ENCODE measurements around the gene FREM3. TPM values are rescaled to one million over a fixed set of nuclear protein-coding genes. Genes with fewer than 3 reads are reported as not detected.
"Not testable (repeated sequence)": the region's sequence is repeated elsewhere in the genome, so short reads cannot be mapped to it uniquely, and the experiment has no call there.

FREM3 gene
- total RNA-seq, 1 experiment from 2014 or later, result not detected

- no peak overlapping the region for H3K4me3 ChIP-seq (ENCODE audit: insufficient read depth, low read depth, low read length)
Measured at GRCh38 chr4:143701365-143701764, 890 bp upstream of the FREM3 start.

GRCh38 chr4:143700046-143700415, 444 bp downstream of the FREM3 start:
- peak; percentile 56 for DNase-seq
- Histone ChIP-seq H3K27me3 (ENCODE audit: control insufficient read depth, insufficient read depth, low read length) (peaks cover 45% of the 10 kb centered on the region), H3K4me3 (ENCODE audit: insufficient read depth, low read depth, low read length) (peak overlapping the region; percentile 49), H3K36me3 (replicated peaks; ENCODE audit: control insufficient read depth, insufficient read depth, low read length) (no peaks in the 10 kb centered on the region)

More at GRCh38 chr4:143701365-143701764, 890 bp upstream of the FREM3 start:
- Histone ChIP-seq H3K36me3 (replicated peaks; ENCODE audit: control insufficient read depth, insufficient read depth, low read length) (no peaks in the 10 kb centered on the region), H3K27me3 (ENCODE audit: control insufficient read depth, insufficient read depth, low read length) (peaks cover 45% of the 10 kb centered on the region)
- no peak for DNase-seq

GRCh38 chr4:143699331-143700045, 987 bp downstream of the FREM3 start:
- DNase-seq, result peak; percentile 44
- Histone ChIP-seq H3K4me3 (ENCODE audit: insufficient read depth, low read depth, low read length) (peak overlapping the region; percentile 49), H3K36me3 (replicated peaks; ENCODE audit: control insufficient read depth, insufficient read depth, low read length) (no peaks in the 10 kb centered on the region), H3K27me3 (ENCODE audit: control insufficient read depth, insufficient read depth, low read length) (peaks cover 45% of the 10 kb centered on the region)

DNA sequence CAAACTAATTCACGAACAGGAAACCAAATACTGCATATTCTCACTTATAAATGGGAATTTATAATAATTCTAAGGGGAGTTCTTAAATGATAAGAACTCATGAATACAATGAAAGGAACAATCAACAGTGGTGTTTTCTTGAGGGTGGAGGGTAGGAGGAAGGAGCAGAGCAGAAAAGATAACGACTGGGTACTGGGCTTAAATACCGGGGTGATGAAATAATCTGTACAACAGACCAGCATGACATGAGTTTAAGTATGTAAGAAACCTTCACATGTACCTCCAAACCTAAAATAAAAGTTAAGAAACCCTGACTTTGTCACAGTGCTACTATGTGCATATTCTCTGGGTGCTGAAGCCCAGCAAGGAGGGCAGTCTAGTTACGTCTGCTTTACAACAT, 6.6 kb downstream of the FREM3 start:
- Histone ChIP-seq H3K36me3 (replicated peaks; ENCODE audit: control insufficient read depth, insufficient read depth, low read length) (no peaks in the 10 kb centered on the region), H3K4me3 (ENCODE audit: insufficient read depth, low read depth, low read length) (no peak overlapping the region)

DNA sequence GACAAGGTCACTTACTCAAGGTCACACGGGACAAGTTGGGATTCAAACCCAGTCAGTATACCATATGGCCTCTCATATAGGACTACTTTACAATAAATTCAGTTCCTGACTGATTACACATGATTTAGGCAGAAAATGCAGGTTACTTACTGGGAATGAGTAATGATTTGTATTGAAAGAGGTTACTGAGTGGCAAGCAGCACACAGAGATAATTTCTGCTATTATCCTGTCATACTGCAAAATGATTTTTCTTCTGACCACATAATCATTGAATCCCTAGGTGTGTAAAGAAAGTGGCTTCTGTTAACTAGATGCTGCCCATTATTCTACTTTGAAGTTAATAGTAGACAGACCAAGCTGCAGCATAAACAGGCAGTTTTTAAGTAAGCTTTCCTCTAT, 8.2 kb downstream of the FREM3 start:
- no peak overlapping the region for H3K4me3 ChIP-seq (ENCODE audit: insufficient read depth, low read depth, low read length)
- no peak for DNase-seq

More for the DNA sequence above, 6.6 kb downstream of the FREM3 start:
- H3K27me3 ChIP-seq (ENCODE audit: control insufficient read depth, insufficient read depth, low read length), result peaks cover 6% of the 10 kb centered on the region
- DNase-seq, result no peak

DNA sequence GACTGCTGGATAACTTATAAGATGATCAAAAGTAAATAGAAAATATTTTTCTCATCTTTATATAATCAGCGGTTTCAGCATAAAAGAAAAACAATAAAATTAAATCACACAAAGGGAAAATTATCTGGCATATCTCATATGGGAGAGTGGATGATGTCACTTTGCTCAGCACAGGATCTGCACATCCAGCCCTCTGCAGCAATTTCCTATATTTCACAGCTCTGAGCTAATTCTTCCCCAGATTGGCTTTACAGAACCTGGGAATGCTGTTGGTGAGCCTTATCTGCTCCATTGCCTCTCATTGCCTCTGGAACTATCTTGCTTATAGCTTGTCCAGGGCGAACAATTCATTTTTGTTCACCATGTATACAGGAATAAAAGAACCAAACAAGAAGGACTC, 21.0 kb downstream of the FREM3 start:
- no peaks in the 10 kb centered on the region for H3K27me3 ChIP-seq (ENCODE audit: control insufficient read depth, insufficient read depth, low read length)
- no peak for DNase-seq
- H3K36me3 ChIP-seq (replicated peaks; ENCODE audit: control insufficient read depth, insufficient read depth, low read length), result no peaks in the 10 kb centered on the region
- H3K4me3 ChIP-seq (ENCODE audit: insufficient read depth, low read depth, low read length), result no peak overlapping the region

More for the DNA sequence above, 8.2 kb downstream of the FREM3 start:
- Histone ChIP-seq H3K27me3 (ENCODE audit: control insufficient read depth, insufficient read depth, low read length) (no peaks in the 10 kb centered on the region), H3K36me3 (replicated peaks; ENCODE audit: control insufficient read depth, insufficient read depth, low read length) (no peaks in the 10 kb centered on the region)

DNA sequence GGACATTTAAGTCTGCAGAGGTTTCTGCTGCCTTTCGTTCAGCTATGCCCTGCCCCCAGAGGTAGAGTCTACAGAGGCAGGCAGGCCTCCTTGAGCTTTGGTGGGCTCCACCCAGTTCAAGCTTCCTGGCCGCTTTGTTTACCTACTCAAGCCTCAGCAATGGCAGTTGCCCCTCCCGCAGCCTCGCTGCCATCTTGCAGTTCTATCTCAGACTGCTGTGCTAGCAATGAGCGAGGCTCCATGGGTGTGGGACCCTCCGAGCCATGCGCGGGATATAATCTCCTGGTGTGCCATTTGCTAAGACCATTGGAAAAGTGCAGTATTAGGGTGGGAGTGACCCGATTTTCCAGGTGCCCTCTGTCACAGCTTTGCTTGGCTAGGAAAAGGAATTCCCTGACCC, 26.8 kb downstream of the FREM3 start:
- not testable (repeated sequence) for H3K36me3 ChIP-seq (replicated peaks; ENCODE audit: control insufficient read depth, insufficient read depth, low read length); H3K4me3 ChIP-seq (ENCODE audit: insufficient read depth, low read depth, low read length); DNase-seq; H3K27me3 ChIP-seq (ENCODE audit: control insufficient read depth, insufficient read depth, low read length)

- no peak overlapping the region for H3K4me3 ChIP-seq (ENCODE audit: insufficient read depth, low read depth, low read length)
Measured at GRCh38 chr4:143668930-143669552, 31.4 kb downstream of the FREM3 start.

DNA sequence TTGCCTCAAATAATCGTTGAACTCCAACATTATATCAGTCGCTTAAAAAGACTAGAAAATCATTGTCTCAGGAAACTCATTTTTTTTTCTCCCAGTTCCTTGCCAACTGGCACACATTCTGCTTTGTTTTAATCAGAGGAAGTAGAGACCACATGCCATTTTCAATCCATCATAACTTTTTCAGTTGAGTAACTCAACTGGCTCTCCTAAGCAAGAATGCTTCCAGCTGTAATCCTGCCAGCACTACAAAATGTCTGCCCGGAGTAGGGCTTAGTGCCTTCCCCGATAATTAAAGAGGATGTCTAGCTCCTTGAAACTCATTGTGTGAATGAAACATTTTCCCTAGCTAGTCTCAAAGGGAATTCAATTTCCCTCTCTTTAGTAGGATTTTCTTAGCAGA, 33.0 kb downstream of the FREM3 start:
- DNase-seq, result peak; percentile 13
- Histone ChIP-seq H3K36me3 (replicated peaks; ENCODE audit: control insufficient read depth, insufficient read depth, low read length) (no peaks in the 10 kb centered on the region), H3K4me3 (ENCODE audit: insufficient read depth, low read depth, low read length) (no peak overlapping the region), H3K27me3 (ENCODE audit: control insufficient read depth, insufficient read depth, low read length) (no peaks in the 10 kb centered on the region)

More at GRCh38 chr4:143668930-143669552, 31.4 kb downstream of the FREM3 start:
- H3K27me3 ChIP-seq (ENCODE audit: control insufficient read depth, insufficient read depth, low read length), result no peaks in the 10 kb centered on the region
- no peaks in the 10 kb centered on the region for H3K36me3 ChIP-seq (replicated peaks; ENCODE audit: control insufficient read depth, insufficient read depth, low read length)
- DNase-seq, result no peak

DNA sequence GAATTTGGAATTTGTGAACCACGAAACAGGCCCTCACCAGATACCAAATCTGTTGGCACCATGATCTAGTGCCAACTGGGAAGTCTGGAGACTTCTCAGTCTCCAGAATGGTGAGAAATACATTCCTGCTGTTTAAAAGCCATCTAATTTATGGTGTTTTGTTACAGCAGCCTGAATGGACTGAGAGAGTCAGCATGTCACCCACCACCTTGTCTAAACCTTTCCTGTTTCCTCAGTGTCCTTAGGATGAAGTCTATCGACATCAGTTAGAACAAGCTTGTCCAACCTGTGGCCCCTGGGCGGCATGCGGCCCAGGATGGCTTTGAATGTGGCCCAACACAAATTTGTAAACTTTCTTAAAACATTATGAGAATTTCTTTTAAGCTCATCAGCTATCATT, 42.1 kb downstream of the FREM3 start:
- Histone ChIP-seq H3K36me3 (replicated peaks; ENCODE audit: control insufficient read depth, insufficient read depth, low read length) (no peaks in the 10 kb centered on the region), H3K27me3 (ENCODE audit: control insufficient read depth, insufficient read depth, low read length) (no peaks in the 10 kb centered on the region), H3K4me3 (ENCODE audit: insufficient read depth, low read depth, low read length) (no peak overlapping the region)
- DNase-seq, result no peak

- no peak overlapping the region for H3K4me3 ChIP-seq (ENCODE audit: insufficient read depth, low read depth, low read length)
- no peaks in the 10 kb centered on the region for H3K36me3 ChIP-seq (replicated peaks; ENCODE audit: control insufficient read depth, insufficient read depth, low read length)
- DNase-seq, result no peak
- H3K27me3 ChIP-seq (ENCODE audit: control insufficient read depth, insufficient read depth, low read length), result no peaks in the 10 kb centered on the region
Measured at GRCh38 chr4:143654571-143654970, 45.9 kb downstream of the FREM3 start.

DNA sequence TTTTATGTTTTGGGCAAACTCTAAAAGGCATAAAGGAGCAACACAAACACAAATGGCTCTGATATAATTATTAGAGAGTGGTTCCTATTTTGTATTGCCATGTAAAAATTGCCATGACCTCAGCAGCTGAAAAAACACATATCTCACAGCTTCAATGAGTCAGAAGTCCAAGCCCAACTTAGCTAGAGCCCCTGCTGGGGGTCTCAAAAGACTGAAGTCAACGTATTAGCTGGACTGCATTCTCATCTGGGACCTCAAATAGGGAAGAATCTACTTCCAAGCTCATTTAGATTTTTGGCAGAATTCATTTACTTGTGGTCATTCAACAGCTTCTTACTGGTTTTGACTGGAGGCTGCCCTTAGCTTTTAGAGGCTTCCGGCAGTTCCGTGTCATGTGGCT, 47.4 kb downstream of the FREM3 start:
- no peaks in the 10 kb centered on the region for H3K36me3 ChIP-seq (replicated peaks; ENCODE audit: control insufficient read depth, insufficient read depth, low read length)
- no peaks in the 10 kb centered on the region for H3K27me3 ChIP-seq (ENCODE audit: control insufficient read depth, insufficient read depth, low read length)
- H3K4me3 ChIP-seq (ENCODE audit: insufficient read depth, low read depth, low read length), result no peak overlapping the region
- DNase-seq, result no peak

- DNase-seq, result no peak
- no peak overlapping the region for H3K4me3 ChIP-seq (ENCODE audit: insufficient read depth, low read depth, low read length)
- no peaks in the 10 kb centered on the region for H3K36me3 ChIP-seq (replicated peaks; ENCODE audit: control insufficient read depth, insufficient read depth, low read length)
- H3K27me3 ChIP-seq (ENCODE audit: control insufficient read depth, insufficient read depth, low read length), result no peaks in the 10 kb centered on the region
Measured at GRCh38 chr4:143643399-143643798, 57.1 kb downstream of the FREM3 start.

GRCh38 chr4:143642611-143643010, 57.9 kb downstream of the FREM3 start:
- H3K4me3 ChIP-seq (ENCODE audit: insufficient read depth, low read depth, low read length), result no peak overlapping the region
- no peaks in the 10 kb centered on the region for H3K36me3 ChIP-seq (replicated peaks; ENCODE audit: control insufficient read depth, insufficient read depth, low read length)
- no peaks in the 10 kb centered on the region for H3K27me3 ChIP-seq (ENCODE audit: control insufficient read depth, insufficient read depth, low read length)
- DNase-seq, result no peak

GRCh38 chr4:143641361-143641760, 59.1 kb downstream of the FREM3 start:
- no peaks in the 10 kb centered on the region for H3K27me3 ChIP-seq (ENCODE audit: control insufficient read depth, insufficient read depth, low read length)
- no peak for DNase-seq
- H3K4me3 ChIP-seq (ENCODE audit: insufficient read depth, low read depth, low read length), result no peak overlapping the region
- H3K36me3 ChIP-seq (replicated peaks; ENCODE audit: control insufficient read depth, insufficient read depth, low read length), result no peaks in the 10 kb centered on the region

Measured in H7 (cell line).